ENCODE data around the gene DENND4C. TPM values are rescaled to one million over a fixed set of nuclear protein-coding genes. Genes with fewer than 3 reads are reported as not detected.

Gene DENND4C
- total RNA-seq, 1 donor from 2014 or later, result 34.5 TPM

- Mint-ChIP-seq H3K4me1 (ENCODE audit: low read depth, unreplicated experiment) (no peaks in the 10 kb centered on the region), H3K27me3 (ENCODE audit: unreplicated experiment) (no peaks in the 10 kb centered on the region), H3K27ac (ENCODE audit: unreplicated experiment) (no peak overlapping the region), H3K9me3 (ENCODE audit: unreplicated experiment) (no peaks in the 10 kb centered on the region), H3K4me3 (ENCODE audit: unreplicated experiment) (no peak overlapping the region), H3K36me3 (ENCODE audit: unreplicated experiment) (peaks cover 3% of the 10 kb centered on the region)
- TF ChIP-seq, protein P1, sequence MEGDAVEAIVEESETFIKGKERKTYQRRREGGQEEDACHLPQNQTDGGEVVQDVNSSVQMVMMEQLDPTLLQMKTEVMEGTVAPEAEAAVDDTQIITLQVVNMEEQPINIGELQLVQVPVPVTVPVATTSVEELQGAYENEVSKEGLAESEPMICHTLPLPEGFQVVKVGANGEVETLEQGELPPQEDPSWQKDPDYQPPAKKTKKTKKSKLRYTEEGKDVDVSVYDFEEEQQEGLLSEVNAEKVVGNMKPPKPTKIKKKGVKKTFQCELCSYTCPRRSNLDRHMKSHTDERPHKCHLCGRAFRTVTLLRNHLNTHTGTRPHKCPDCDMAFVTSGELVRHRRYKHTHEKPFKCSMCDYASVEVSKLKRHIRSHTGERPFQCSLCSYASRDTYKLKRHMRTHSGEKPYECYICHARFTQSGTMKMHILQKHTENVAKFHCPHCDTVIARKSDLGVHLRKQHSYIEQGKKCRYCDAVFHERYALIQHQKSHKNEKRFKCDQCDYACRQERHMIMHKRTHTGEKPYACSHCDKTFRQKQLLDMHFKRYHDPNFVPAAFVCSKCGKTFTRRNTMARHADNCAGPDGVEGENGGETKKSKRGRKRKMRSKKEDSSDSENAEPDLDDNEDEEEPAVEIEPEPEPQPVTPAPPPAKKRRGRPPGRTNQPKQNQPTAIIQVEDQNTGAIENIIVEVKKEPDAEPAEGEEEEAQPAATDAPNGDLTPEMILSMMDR (IDR thresholded peaks at IDR 0.05; ENCODE audit: partially characterized antibody, unreplicated experiment), result no peak
- no peak for DNase-seq
These were observed 68.0 kb downstream of the DENND4C start for GRCh38 chr9:19298436-19299000.

DNA sequence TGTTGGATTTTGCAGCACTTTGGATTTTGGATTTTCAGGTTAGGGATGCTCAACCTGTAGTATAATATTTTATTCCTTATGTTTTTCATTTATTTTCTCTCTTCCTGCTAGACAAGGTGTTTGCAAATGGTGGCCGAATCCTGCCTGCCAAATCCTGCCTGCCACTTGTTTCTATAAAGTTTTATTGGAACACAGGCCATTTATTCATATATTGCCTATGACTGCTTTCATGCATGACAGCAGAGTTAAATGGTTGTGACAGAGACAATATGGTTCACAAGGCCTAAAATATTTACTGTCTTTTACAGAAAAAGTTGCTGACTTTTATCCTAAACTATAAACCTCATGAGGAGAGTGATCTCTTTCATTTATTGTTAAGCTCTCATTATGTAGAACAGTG is 72.7 kb downstream of the DENND4C start:
- TF ChIP-seq, protein P1 (IDR thresholded peaks at IDR 0.05; ENCODE audit: partially characterized antibody, unreplicated experiment), result no peak

GRCh38 chr9:19306568-19306967 is 76.1 kb downstream of the DENND4C start:
- no peak for DNase-seq
- no peak overlapping the region for H3K27ac Mint-ChIP-seq (ENCODE audit: unreplicated experiment)
- TF ChIP-seq, protein P1 (IDR thresholded peaks at IDR 0.05; ENCODE audit: partially characterized antibody, unreplicated experiment), result no peak
- H3K4me3 Mint-ChIP-seq (ENCODE audit: unreplicated experiment), result no peak overlapping the region
- no peaks in the 10 kb centered on the region for H3K4me1 Mint-ChIP-seq (ENCODE audit: low read depth, unreplicated experiment)
- H3K9me3 Mint-ChIP-seq (ENCODE audit: unreplicated experiment), result no peaks in the 10 kb centered on the region
- no peaks in the 10 kb centered on the region for H3K36me3 Mint-ChIP-seq (ENCODE audit: unreplicated experiment)
- no peaks in the 10 kb centered on the region for H3K27me3 Mint-ChIP-seq (ENCODE audit: unreplicated experiment)

More for the DNA sequence above, 72.7 kb downstream of the DENND4C start:
- Mint-ChIP-seq H3K9me3 (ENCODE audit: unreplicated experiment) (no peaks in the 10 kb centered on the region), H3K4me1 (ENCODE audit: low read depth, unreplicated experiment) (no peaks in the 10 kb centered on the region), H3K27me3 (ENCODE audit: unreplicated experiment) (no peaks in the 10 kb centered on the region), H3K27ac (ENCODE audit: unreplicated experiment) (no peak overlapping the region), H3K4me3 (ENCODE audit: unreplicated experiment) (no peak overlapping the region), H3K36me3 (ENCODE audit: unreplicated experiment) (peaks cover 3% of the 10 kb centered on the region)
- no peak for DNase-seq

GRCh38 chr9:19310246-19310645 is 79.8 kb downstream of the DENND4C start:
- no peaks in the 10 kb centered on the region for H3K9me3 Mint-ChIP-seq (ENCODE audit: unreplicated experiment)
- no peaks in the 10 kb centered on the region for H3K27me3 Mint-ChIP-seq (ENCODE audit: unreplicated experiment)
- H3K36me3 Mint-ChIP-seq (ENCODE audit: unreplicated experiment), result no peaks in the 10 kb centered on the region
- no peak overlapping the region for H3K4me3 Mint-ChIP-seq (ENCODE audit: unreplicated experiment)
- TF ChIP-seq, protein P1 (IDR thresholded peaks at IDR 0.05; ENCODE audit: partially characterized antibody, unreplicated experiment), result no peak
- no peak for DNase-seq
- H3K27ac Mint-ChIP-seq (ENCODE audit: unreplicated experiment), result no peak overlapping the region
- no peaks in the 10 kb centered on the region for H3K4me1 Mint-ChIP-seq (ENCODE audit: low read depth, unreplicated experiment)

DNA sequence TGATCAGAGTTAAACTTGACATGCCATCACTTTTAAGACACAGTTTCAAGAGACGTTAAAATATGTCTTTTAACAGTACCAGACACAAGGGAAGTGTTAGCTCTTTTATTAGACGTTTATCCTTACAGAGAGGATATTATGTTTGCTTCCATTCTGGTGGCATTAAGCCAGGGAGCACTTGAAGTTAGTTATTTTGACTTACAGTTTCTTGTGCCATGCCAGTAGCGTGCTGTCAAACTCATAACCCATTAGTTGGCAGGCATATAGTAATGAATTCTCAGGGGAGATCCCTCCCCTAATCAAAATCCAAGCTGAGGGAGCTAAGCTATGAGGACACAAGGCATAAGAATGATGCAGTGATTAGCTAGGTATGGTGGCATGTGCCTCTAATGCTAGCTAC is 83.1 kb downstream of the DENND4C start:
- Mint-ChIP-seq H3K4me1 (ENCODE audit: low read depth, unreplicated experiment) (no peaks in the 10 kb centered on the region), H3K27me3 (ENCODE audit: unreplicated experiment) (no peaks in the 10 kb centered on the region), H3K36me3 (ENCODE audit: unreplicated experiment) (no peaks in the 10 kb centered on the region), H3K9me3 (ENCODE audit: unreplicated experiment) (no peaks in the 10 kb centered on the region), H3K4me3 (ENCODE audit: unreplicated experiment) (no peak overlapping the region), H3K27ac (ENCODE audit: unreplicated experiment) (no peak overlapping the region)
- DNase-seq, result no peak
- TF ChIP-seq, protein P1 (IDR thresholded peaks at IDR 0.05; ENCODE audit: partially characterized antibody, unreplicated experiment), result no peak

Data from glutamatergic neuron (in vitro differentiated cells).